Stimulated activated CD4-positive, alpha-beta T cell treated with anti-CD3 and anti-CD28 coated beads, Interleukin-4, amount 100 ng/mL, for 4 hours (primary cell): Measurements from ENCODE around the gene NPIPB6.

Source experiments
- DNase-seq, 2 experiments: peaks; one replicate each; pipeline ENCODE4 v3.0.0-alpha.2; 2020

The NPIPB6 gene

DNA sequence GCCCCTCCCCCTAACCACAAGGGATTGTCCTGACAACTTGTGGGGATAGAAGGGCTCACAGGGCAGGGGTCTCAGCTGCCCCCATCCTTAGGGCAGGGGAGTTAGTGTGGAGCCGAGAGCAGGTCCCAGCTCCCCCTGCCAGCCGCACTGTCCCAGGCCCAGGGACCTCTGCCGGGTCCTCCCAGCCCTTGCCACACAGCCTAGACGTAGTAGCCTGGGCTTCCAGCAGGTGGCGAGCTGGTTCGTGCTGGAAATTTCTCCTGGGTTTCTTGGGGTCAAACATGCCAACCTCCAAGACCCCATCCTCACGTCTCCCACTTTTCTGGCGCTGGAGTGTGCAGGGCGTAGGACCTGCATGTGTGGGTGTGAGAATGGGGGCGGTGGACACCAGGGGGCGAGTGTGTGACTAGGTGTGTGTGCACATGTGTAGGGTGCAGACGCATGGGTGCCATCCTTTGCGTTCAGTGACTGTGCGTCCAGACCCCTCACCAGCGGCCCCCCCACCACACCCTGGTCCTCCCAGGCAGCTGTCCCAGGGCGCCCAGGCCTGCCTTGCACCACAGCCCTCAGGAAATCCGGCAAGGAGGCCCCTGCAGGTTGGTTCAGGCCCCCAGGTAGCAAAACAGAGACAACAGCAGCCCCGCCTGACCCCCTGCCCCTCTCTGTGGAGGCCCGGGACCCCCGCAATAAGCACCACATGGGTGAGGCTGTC is 41.5 kb downstream of the NPIPB6 start:
- DNase-seq, result peak in 1 of 2 experiments; percentile 43

DNA sequence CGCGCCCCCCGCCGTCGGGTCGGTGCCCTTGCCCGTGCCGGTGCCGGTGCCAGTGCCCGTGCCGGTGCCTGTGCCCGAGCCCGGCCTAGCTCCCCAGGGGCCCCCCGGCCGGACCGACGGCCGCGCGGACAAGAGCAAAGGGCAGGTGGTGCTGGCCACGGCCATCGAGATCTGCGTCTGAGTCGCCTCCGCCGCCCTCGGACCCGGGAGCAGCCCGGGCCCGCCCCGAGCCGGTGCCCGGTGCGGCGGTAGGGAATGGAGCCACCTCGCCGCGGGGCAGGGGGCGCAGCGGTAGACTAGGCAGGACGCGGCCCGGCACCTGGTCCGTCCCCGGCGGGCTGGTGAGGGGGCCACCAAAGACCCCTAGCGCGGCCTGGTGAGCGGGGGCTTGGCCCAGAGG is 42.6 kb downstream of the NPIPB6 start:
- DNase-seq, result no peak

DNA sequence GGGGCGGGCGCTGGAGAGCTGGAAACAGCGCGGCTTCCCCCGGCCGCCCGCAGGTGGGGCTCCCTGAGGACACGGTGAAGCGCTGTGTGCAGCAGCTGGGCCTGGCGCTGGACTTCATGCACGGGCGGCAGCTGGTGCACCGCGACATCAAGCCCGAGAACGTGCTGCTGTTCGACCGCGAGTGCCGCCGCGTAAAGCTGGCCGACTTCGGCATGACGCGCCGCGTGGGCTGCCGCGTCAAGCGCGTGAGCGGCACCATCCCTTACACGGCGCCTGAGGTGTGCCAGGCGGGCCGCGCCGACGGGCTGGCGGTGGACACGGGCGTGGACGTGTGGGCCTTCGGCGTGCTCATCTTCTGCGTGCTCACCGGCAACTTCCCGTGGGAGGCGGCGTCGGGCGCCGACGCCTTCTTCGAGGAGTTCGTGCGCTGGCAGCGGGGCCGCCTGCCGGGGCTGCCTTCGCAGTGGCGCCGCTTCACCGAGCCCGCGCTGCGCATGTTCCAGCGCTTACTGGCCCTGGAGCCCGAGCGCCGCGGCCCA is 43.2 kb downstream of the NPIPB6 start:
- no peak for DNase-seq

DNA sequence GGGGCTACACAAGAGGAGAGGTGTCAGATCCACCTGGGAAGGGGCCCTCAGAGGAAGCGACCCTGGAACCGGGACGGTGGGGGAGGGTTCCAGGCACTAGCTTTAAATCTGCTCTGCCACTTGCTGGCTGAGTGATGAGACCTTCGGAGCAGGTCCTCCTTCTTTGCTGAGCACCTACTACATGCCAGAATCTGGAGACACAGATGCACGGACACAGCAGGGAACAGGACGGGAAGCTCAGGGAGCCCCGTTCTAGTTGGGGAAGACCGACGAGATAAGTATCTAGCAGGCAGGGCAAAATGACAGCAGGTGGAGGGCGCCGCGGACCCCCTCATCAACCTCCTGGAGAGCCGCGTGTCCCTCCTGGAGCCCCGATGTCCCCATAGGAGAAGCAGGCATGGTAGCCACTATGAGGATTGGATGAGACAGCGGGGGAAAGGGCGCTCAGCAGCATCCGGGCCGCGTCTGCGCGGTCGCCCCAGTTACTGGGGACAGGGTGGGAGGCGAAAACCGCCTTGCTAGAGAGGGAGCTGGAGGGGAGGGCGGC is 43.8 kb downstream of the NPIPB6 start:
- DNase-seq, result no peak

DNA sequence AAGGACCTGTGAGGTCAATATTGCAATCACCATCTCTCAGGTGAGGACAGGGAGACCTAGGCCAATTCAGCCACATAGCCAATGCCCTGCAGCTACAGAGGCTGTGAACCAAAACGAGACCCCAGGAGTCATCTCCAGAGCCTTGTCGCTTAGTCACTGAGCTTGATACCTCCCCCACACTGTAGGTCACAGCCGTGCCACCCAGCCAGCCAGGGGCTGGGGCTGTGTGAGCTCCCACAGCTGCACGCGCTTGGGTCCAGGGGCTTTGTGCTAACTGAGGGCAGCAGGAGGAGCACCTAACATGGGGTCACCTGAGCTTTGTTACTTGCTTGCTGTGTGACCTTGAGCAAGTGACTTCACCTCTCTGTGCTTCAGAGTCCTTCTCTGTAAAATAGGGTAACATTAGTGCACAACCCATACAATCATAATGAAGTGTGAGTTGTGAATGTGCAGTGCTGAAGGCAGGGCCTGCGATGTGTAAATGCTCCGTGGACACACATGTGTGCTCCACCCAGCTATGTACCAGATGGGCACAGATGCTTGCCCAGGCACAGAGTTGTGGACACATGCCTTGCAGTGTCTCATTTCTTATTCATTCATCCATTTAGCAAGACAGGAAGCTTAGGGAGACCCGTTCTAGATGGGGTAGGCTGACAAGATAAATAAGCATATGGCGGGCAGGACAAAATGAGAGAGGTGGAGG is 45.1 kb downstream of the NPIPB6 start:
- DNase-seq, result no peak

DNA sequence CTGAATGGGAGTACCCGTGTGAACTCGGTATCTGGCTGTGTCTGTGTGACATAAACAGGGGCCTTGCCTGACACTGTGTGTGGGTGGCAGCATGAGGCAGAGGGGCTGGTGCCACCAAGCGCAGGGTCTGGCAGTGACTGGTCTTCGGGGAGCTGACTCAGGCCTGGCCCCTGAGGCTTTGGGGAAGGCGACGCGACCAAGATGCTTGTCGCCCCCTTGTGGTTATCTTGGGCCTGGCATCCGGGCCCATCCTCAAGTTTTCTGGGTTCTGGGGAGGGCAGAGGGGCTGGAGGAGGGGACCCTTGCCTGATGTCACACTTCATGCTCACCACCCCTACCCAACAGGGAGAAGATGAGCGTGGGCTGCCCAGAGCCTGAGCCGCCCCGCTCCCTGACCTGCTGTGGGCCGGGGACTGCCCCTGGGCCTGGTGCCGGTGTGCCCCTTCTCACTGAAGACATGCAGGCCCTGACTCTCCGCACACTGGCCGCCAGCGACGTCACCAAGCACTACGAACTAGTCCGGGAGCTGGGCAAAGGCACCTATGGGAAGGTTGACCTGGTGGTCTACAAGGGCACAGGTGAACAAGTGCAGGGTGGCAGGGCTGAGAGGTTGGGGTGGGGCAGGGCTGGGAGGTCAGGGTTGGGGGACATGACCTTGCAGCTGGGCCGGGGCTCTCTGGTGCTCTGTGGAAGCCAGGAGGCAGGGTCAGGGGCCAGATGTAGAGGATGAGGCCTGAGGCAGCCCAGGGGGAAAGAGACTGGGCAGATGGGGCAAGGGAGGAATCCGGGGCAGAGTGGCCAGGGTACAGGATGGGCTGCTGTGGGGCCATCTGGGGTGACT is 46.0 kb downstream of the NPIPB6 start:
- DNase-seq, result peak; percentile 66 to 73

DNA sequence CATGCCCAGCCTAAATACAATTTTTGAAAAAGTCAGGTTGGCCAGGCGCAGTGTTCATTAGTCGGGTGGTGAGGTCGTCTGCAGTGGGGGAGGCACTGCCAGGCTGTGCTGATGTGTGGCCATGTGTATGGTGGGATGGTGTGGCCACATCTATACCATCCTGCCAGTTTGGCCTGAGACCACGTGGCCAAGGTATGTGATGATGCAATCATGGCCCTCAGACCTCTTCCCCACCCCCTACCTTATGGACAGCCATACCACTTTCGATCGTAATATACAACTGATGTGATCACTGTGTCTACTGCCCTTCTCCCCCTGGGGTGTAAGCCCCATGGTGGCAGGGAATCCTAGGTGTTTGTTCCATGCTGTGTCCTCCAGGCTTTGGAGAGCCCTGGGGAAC is 47.3 kb downstream of the NPIPB6 start:
- no peak for DNase-seq

DNA sequence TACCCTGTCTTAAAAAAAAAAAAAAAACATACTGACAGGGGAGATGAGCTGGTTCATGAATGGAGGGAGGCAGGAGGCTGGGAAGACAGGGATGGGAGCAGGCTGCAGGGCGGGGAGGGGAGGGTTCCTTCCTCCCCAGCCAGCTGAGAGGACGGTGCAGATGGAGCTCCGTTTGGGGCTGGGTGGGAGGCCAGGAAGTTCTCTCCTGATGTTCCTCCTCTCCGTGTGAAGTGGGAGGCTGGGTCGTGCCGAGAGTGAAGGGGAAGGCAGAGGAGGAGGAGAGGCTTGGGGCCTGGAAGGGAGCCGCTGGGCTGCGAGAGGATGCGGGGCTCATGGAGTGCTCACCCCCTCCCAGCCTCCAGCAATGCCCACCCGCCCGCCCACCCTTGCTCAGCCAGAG is 49.7 kb downstream of the NPIPB6 start:
- no peak for DNase-seq

DNA sequence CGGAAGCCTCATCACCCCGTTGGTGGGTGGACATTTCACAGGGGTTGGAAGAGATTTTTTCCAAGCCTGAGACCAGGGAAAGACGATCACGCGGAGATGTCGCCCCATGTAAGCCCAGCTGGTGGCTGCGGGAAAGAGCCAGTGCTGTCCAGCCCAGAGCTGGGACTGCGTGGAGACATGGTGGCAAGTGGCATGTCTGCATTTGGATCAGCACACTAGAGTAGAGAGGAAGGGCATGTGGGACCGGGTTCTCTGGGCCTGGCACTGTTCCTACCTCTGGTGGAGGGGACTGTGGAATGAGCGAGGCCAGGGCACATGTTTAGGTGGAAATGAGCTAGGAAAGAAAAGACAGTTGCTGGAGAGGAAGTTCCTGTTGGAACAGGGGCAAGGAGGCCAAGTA is 51.0 kb downstream of the NPIPB6 start:
- DNase-seq, result no peak

DNA sequence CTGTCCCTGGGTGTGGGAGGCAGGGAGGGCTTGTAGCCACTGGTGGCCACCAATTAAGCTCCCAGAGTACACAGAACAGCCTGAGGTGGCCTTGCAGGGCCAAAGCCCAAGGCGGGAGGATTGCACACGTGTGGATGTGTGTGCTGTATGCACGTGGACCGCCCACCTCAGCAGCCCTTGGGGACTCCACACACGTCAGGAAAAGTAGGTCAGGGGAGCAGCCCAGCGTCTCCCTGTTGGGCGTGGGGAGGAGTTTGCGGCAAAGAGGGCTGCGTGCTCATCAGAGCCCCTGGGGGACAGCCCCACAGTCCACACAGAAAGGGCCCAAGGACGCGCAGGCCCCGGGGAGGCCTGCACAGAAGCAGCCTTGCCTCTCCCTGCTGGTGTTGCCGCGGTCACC is 51.4 kb downstream of the NPIPB6 start:
- DNase-seq, result no peak

DNA sequence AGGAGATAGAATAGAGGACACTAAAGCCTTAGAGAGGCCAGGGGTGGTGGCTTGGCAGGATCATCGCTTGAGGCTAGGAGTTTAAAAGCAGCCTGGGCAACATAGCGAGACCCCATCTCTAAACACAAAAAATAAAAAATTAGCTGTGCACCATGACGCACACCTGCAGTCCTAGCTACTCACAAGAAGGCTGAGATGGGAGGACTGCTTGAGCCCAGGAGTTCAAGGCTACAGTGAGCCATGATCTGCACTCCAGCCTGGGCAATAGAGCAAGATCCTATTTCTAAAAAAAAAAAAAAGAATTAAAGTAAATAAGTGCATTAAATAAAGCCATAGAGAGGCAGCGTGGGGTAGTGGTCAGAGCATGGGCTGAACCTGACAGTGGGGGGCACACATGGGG is 51.9 kb downstream of the NPIPB6 start:
- DNase-seq, result no peak

DNA sequence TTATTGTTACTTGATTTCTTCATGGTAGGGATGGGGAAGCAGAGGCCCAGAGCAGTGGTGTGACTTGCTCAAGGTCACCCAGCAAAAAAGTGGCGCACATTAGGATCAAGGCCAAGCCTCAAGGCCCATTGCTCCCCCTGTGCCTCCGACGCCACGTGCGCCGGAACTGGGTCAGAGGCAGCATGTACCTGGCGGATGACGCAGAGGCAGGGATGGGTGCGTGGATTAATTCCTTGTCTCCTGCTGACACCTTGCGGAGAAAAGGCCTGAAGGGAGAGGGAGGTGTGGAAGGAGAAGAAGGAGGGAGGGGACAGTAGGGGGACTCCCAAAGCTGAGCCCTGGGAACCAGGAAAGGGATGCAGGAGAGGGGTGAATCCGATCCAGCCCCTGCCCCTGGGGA is 52.5 kb downstream of the NPIPB6 start:
- no peak for DNase-seq

DNA sequence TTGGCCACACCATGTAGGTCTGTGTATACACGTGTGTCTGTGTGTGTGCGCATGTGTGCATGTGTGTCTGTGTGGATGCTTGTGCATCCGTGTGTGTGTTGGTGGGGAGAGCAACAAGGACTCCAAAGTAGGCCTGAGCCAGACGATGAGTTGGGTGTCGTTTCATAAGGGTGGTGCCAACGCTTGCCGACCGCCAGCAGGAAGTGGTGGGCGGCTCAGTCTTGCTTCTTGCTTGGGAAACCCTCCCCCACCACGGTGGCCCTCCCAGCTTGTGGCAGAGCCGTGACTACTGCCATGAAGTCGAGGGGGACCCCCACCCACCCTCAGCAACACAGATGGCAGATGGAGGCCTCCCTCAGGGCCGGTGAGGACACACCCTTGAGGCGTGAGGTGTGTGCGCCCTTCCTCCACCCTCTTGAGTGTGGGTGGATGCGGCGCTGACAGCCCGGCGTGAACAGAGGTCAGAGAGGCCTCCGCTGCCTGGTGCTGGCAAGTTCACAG is 53.4 kb downstream of the NPIPB6 start:
- peak; percentile 67 to 89 for DNase-seq

DNA sequence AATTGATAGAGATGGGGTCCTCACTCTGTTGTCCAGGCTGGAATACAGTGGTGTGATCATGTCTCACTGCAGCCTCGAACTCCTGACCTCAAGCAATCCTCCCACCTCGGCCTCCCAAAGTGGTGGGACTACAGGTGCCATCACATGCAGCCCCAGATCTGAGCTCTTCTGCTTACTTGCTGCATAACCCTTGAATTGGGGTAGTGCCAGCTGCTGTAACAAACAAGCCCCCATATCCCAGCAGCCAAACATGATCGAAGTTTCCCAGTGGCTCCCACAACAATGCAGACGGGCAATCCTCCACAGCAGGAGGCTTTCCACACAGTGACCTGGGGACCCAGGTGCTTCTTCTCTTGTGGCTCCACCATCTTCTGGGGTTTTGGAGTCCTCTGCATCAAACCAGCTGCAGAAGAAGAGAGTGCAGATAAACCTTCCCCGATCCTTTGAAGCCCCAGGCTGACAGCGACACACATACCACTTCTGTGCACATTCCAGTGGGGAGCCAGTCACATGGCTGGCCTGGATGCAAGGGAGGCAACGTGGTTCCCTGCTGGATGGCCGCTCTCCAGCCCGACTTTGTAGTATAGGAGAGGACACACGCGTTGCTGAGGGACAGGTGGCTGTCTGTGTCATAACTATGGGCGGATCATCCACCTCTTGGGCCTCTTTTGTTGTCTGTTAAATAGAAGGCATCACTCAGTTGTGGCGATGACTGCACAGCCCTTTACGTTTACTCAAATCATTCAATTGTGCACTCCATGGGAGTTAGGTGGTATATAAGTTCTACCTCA is 54.3 kb downstream of the NPIPB6 start:
- DNase-seq, result no peak

DNA sequence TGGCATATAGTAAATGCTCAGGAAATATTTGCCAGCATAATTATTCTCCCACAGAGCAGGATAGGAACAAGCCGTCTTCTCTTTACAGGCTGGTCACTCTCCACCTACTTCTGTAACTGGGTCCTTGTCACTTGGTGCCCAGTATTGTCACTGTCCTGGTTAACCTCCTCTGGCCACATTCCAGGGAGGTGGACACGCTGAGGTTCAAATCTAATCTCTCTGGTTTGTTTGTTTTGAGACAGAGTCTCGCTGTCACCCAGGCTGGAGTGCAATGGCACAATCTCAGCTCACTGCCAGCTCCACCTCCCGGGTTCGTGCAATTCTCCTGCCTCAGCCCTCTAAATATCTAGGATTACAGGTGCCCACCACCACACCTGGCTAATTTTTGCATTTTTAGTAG is 55.4 kb downstream of the NPIPB6 start:
- no peak for DNase-seq

DNA sequence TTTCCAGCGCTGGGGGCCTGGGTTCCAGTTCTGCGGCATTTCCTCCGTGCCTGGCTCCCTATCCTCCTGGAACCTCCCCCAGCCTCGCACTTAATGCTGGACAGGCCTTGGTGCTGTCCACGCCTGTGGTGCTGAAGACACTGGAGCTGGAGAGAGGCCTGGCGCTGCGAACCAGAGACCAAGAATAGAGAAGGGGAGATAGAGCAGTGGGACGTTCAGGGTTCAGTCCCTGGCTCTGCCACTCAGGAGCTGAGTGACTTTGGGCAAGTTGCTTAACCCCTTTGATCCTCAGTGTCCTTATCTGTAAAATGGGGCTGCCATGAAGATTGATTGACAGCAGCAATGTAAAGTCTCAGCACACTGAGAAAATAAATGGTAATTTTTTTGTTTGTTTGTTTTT is 59.1 kb downstream of the NPIPB6 start:
- DNase-seq, result no peak

DNA sequence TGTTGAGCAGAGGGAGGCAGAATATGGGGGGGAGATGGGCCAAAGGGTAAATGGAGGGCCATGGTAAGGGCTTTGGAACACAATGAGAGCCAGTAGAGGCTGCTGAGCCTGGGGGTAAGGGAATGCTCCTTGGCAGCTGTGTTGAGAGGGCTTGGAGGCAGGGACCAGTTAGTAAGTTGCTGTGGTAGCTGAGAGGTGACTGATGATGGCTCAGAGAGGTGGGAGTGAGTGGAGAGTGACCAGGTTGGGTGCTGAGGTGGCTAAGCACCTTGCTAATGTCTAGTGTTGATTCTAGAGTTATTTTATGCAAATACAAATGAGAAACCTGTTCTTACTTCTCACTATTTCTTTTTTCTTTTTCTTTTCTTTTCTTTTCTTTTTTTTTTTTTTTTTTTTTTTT is 60.2 kb downstream of the NPIPB6 start:
- DNase-seq, result no peak

DNA sequence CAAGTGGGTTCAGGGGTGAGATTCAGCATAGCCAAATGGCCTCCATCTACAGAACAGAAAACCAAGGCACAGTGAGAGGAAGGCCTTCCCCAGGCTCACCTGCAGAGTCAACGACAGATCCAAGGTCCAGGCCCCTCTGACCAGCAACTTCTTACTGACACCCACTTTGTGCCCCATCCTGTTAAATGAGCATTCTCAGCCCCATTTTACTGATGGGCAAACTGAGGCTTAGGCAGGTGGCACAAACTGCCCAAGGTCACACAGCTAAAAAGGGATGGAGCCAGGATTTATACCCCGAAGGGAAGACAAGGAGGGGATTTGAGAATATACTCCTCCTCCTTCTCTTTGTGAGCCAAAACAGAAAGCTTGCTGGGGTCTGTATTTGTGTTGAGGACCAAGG is 61.7 kb downstream of the NPIPB6 start:
- DNase-seq, result no peak

DNA sequence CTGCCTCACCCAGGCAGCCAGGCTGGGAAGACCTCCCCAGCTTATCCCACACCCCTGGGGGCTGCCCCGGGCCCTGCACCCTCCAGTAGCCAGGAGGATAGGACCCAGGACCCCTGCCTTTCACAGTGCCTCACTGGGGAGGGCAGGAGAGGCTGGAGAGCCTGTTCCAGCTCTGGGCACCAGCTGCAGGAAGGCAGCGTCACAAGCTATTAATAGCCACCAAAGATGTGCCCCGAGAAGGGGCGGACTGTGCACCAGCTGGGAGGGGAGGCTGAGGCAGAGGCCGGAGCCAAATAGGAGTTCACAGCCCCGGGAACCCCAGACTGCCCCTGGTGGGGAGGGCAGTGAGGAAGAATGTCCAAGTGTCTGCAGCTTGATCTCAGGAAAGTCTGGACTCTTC is 62.2 kb downstream of the NPIPB6 start:
- no peak for DNase-seq

DNA sequence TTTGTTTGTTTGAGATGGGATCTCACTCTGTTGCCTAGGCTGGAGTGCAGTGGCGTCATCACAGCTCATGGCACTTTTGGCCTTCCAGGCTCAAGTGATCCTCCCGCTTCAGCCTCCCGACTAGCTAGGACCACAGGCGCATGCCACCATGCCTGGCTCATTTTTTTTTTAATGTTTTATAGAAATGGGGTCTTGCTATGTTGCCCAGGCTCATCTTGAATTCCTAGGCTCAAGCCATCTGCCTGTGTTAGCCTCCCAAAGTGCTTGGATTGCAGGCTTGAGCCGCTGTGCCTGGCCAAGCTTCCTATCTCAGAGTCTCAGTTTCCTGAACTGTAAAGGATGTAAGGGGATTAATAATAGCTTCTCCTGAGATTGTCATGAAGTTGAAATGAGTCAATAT is 63.0 kb downstream of the NPIPB6 start:
- DNase-seq, result no peak

DNA sequence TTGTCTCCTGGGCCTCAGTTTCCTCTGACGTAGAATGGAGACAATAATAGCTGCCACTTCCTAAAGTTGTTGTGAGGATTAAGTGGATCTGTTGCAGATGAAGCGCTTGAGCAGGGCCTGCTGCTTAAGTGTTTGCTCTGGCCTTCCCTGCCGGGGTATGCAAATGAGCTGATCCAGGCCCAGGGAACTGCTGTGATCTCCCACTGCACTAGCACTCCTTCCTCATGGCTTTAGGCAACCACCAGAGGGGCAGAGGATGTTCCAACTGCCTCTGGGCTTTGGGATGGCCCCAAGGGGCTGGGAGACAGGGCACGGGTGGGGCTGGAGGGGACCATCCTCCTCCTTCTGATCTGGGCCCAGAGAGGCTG is 64.8 kb downstream of the NPIPB6 start:
- no peak for DNase-seq

DNA sequence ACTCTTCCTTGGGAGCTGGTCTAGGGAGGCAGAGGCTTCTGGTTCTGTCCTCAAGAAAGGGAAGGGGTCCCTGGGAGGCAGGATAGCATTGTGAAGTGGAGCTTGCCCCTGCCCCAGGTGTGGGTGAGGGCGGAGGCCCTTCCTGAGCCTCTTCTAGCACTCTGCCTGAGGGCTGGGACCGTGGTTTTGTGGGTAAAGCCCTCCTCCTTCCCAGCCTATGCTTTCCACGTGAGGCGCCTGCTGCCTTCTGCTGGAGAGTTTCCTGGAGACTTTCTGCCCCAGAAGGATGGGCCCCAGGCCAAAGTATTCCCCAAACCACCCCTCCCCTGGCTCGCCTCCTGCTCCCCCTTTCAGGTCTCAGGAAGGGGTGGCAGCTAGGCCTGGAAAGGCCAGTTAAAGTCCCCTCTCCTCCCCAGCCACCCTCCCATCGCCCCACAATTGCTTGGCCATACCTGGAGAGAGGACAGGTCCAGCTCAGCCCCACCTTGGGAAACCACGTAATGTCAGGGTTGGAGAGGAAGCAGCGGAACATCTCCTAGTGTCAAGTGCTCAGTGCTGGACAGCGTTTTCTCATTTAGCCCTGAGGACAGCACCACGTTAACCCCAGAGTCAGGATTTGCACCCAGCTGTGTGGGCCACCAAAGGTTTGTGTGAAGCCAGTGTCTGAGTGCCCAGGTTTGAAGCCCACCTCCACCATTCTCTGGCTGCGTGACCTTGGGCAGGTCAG is 65.4 kb downstream of the NPIPB6 start:
- no peak for DNase-seq
